GM23338 (cell line): ENCODE data around the gene NAGA. TPM values are rescaled to one million over a fixed set of nuclear protein-coding genes. Genes with fewer than 3 reads are reported as not detected.

Experiments used
- ATAC-seq: fragments of 200-7000 bp; cut with Tn5 transposase; 3 replicates; pipeline ENCODE4 v1.9.1; 2020
- DNase-seq: peaks from one replicate; pipeline ENCODE4 v3.0.0-alpha.2; 2015; ENCODE audit warnings: low spot score
- H2AFZ ChIP-seq: fragments of 200-600 bp; sonication (generic); 2 replicates; pipeline ENCODE4 v1.8.0; 2016; ENCODE audit warnings: antibody characterized with exemption, mild to moderate bottlenecking, moderate library complexity
- H3F3A ChIP-seq: fragments of 200-600 bp; sonication (generic); replicated peaks from 2 replicates; pipeline ENCODE4 v1.8.0; 2017; ENCODE audit warnings: antibody characterized with exemption, mixed run types, low read depth
- H3K27ac ChIP-seq: fragments of 200-600 bp; sonication (generic); 2 replicates; pipeline ENCODE4 v1.6.1; 2016; ENCODE audit warnings: low read depth
- H3K27me3 ChIP-seq: fragments of 200-600 bp; sonication (generic); 2 replicates; pipeline ENCODE4 v1.8.0; 2016; ENCODE audit warnings: mild to moderate bottlenecking, mixed run types, moderate library complexity; ENCODE audit not compliant: insufficient read depth
- H3K36me3 ChIP-seq: fragments of 200-600 bp; sonication (generic); 2 replicates; pipeline ENCODE4 v1.8.0; 2016; ENCODE audit warnings: mild to moderate bottlenecking; ENCODE audit not compliant: insufficient read depth
- H3K4me1 ChIP-seq: fragments of 200-600 bp; sonication (generic); 2 replicates; pipeline ENCODE4 v1.8.0; 2016; ENCODE audit warnings: mild to moderate bottlenecking, moderate library complexity; ENCODE audit not compliant: insufficient read depth
- H3K4me2 ChIP-seq: fragments of 200-600 bp; sonication (generic); 2 replicates; pipeline ENCODE4 v1.7.1; 2017; ENCODE audit warnings: mixed run types
- H3K4me3 ChIP-seq: fragments of 200-600 bp; sonication (generic); 2 replicates; pipeline ENCODE4 v1.6.1; 2016; ENCODE audit warnings: mixed run types
- H3K79me2 ChIP-seq: fragments of 200-600 bp; sonication (generic); replicated peaks from 2 replicates; pipeline ENCODE4 v1.8.0; 2017; ENCODE audit warnings: mild to moderate bottlenecking; ENCODE audit not compliant: insufficient read depth
- H3K9me2 ChIP-seq: fragments of 200-600 bp; sonication (generic); 2 replicates; pipeline ENCODE4 v1.8.0; 2017; ENCODE audit not compliant: insufficient read depth
- H4K20me1 ChIP-seq: fragments of 200-600 bp; sonication (generic); replicated peaks from 2 replicates; pipeline ENCODE4 v1.8.0; 2017; ENCODE audit warnings: mild to moderate bottlenecking; ENCODE audit not compliant: insufficient read depth
- H3K27ac Mint-ChIP-seq: 2 replicates; pipeline ENCODE4 v1.8.0; 2020; ENCODE audit warnings: inconsistent platforms, mild to moderate bottlenecking, moderate library complexity, mixed read lengths
- H3K27me3 Mint-ChIP-seq: 3 replicates; pipeline ENCODE4 v1.8.0; 2022; ENCODE audit warnings: low read depth, mild to moderate bottlenecking, moderate library complexity, mixed read lengths, inconsistent platforms; ENCODE audit not compliant: insufficient read depth, poor library complexity
- H3K36me3 Mint-ChIP-seq: 3 replicates; pipeline ENCODE4 v1.8.0; 2021; ENCODE audit warnings: low read depth, mild to moderate bottlenecking, inconsistent platforms, moderate library complexity, mixed read lengths
- H3K4me1 Mint-ChIP-seq: 3 replicates; pipeline ENCODE4 v1.8.0; 2020; ENCODE audit warnings: mild to moderate bottlenecking, inconsistent platforms, mixed read lengths
- H3K4me3 Mint-ChIP-seq: 3 replicates; pipeline ENCODE4 v1.8.0; 2021; ENCODE audit warnings: moderate library complexity, mild to moderate bottlenecking, inconsistent platforms, mixed read lengths
- H3K9me3 Mint-ChIP-seq: 3 replicates; pipeline ENCODE4 v1.8.0; 2020; ENCODE audit warnings: moderate library complexity, mild to moderate bottlenecking, inconsistent platforms, mixed read lengths
- EZH2phosphoT487 ChIP-seq: fragments of 200-600 bp; sonication (generic); IDR thresholded peaks from one replicate; pipeline ENCODE4 v1.8.1; 2018; ENCODE audit warnings: antibody characterized with exemption; ENCODE audit not compliant: unreplicated experiment
- POLR2AphosphoS5 ChIP-seq: IDR thresholded peaks from 2 replicates; pipeline ENCODE4 v1.6.1; 2016; ENCODE audit warnings: antibody characterized with exemption, low read depth
- long read RNA-seq: library from polyadenylated mRNA; unstranded; transcript quantifications from one replicate; pipeline ENCODE4 v2.0.0, GENCODE V29; 2020; ENCODE audit not compliant: unreplicated experiment
- polyA plus RNA-seq: library from polyadenylated mRNA; unstranded; fragments of >200 nt; fragmentation: Nextera tagmentation; extraction: Ambion mirVana; gene quantifications from 2 replicates; pipeline ENCODE4 v1.2.1, GENCODE V29; 2016
- total RNA-seq: library from RNA; depleted of rRNA; stranded (reverse); fragments of >200 nt; shearing (Covaris generic); gene quantifications from 2 replicates; pipeline ENCODE4 v1.2.3, GENCODE V29; 2014; rRNA removed
- TF ChIP-seq, protein P1 (sequence below): fragments of 250-450 bp; sonication (Bioruptor Pico); IDR thresholded peaks from 2 replicates; pipeline ENCODE4 v1.5.0; 2020; ENCODE audit warnings: mild to moderate bottlenecking, moderate library complexity

Gene NAGA
- total RNA-seq (17.8 and 21.4 TPM in 2 replicates), polyA plus RNA-seq (6.3 and 6.6 TPM in 2 replicates)
- long read RNA-seq, transcript NAGA-201 (9 exons, 3,694 nt), result major isoform, 5 of 7 reads
- long read RNA-seq, partial matches to known transcripts, result 0 of 7 reads
- long read RNA-seq, other reads (novel, unspliced or antisense), result 2 of 7 reads

- peak within 1 kb of the TSS; percentile 82 for H3K4me3 Mint-ChIP-seq
- TF ChIP-seq, protein P1, sequence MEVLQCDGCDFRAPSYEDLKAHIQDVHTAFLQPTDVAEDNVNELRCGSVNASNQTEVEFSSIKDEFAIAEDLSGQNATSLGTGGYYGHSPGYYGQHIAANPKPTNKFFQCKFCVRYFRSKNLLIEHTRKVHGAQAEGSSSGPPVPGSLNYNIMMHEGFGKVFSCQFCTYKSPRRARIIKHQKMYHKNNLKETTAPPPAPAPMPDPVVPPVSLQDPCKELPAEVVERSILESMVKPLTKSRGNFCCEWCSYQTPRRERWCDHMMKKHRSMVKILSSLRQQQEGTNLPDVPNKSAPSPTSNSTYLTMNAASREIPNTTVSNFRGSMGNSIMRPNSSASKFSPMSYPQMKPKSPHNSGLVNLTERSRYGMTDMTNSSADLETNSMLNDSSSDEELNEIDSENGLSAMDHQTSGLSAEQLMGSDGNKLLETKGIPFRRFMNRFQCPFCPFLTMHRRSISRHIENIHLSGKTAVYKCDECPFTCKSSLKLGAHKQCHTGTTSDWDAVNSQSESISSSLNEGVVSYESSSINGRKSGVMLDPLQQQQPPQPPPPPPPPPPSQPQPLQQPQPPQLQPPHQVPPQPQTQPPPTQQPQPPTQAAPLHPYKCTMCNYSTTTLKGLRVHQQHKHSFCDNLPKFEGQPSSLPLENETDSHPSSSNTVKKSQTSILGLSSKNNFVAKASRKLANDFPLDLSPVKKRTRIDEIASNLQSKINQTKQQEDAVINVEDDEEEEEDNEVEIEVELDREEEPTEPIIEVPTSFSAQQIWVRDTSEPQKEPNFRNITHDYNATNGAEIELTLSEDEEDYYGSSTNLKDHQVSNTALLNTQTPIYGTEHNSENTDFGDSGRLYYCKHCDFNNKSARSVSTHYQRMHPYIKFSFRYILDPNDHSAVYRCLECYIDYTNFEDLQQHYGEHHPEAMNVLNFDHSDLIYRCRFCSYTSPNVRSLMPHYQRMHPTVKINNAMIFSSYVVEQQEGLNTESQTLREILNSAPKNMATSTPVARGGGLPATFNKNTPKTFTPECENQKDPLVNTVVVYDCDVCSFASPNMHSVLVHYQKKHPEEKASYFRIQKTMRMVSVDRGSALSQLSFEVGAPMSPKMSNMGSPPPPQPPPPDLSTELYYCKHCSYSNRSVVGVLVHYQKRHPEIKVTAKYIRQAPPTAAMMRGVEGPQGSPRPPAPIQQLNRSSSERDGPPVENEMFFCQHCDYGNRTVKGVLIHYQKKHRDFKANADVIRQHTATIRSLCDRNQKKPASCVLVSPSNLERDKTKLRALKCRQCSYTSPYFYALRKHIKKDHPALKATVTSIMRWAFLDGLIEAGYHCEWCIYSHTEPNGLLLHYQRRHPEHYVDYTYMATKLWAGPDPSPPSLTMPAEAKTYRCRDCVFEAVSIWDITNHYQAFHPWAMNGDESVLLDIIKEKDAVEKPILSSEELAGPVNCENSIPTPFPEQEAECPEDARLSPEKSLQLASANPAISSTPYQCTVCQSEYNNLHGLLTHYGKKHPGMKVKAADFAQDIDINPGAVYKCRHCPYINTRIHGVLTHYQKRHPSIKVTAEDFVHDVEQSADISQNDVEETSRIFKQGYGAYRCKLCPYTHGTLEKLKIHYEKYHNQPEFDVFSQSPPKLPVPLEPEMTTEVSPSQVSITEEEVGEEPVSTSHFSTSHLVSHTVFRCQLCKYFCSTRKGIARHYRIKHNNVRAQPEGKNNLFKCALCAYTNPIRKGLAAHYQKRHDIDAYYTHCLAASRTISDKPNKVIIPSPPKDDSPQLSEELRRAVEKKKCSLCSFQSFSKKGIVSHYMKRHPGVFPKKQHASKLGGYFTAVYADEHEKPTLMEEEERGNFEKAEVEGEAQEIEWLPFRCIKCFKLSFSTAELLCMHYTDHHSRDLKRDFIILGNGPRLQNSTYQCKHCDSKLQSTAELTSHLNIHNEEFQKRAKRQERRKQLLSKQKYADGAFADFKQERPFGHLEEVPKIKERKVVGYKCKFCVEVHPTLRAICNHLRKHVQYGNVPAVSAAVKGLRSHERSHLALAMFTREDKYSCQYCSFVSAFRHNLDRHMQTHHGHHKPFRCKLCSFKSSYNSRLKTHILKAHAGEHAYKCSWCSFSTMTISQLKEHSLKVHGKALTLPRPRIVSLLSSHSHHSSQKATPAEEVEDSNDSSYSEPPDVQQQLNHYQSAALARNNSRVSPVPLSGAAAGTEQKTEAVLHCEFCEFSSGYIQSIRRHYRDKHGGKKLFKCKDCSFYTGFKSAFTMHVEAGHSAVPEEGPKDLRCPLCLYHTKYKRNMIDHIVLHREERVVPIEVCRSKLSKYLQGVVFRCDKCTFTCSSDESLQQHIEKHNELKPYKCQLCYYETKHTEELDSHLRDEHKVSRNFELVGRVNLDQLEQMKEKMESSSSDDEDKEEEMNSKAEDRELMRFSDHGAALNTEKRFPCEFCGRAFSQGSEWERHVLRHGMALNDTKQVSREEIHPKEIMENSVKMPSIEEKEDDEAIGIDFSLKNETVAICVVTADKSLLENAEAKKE (CRISPR knock-in tag), result no peak
- TF ChIP-seq POLR2AphosphoS5, result peak; percentile 94
- TF ChIP-seq EZH2phosphoT487, result no peak
- ATAC-seq, result peak; percentile 89
Observed at GRCh38 chr22:42070517-42071422, at the start of gene NAGA. Gene NAGA (minus strand): TSS chr22:42070812. CDS start chr22:42070297, 515 bp downstream.

More at GRCh38 chr22:42070517-42071422, at the start of gene NAGA:
- peak within 1 kb of the TSS; percentile 82 for H3K4me3 ChIP-seq
- peaks cover 25% of the 10 kb centered on the region for H3K27me3 Mint-ChIP-seq
- 0 out of 2 replicates have a peak within 1 kb of the TSS, but pooled peaks have one; percentile 63 for H3K27ac ChIP-seq
- peak within 1 kb of the TSS; percentile 91 for H3K27ac Mint-ChIP-seq
- H3K4me2 ChIP-seq, result peak within 1 kb of the TSS; percentile 96
- no peaks in the 10 kb centered on the region for H3K9me2 ChIP-seq
- peaks cover 14% of the 10 kb centered on the region for H3F3A ChIP-seq
- H3K9me3 Mint-ChIP-seq, result peaks cover under 1% of the 10 kb centered on the region; the same call in 2 of the 3 replicates
- no peaks in the 10 kb centered on the region for H3K36me3 ChIP-seq
- DNase-seq, result peak; percentile 99
- H4K20me1 ChIP-seq, result no peaks in the 10 kb centered on the region
- H3K36me3 Mint-ChIP-seq, result peaks cover 22% of the 10 kb centered on the region
- H3K27me3 ChIP-seq, result peaks cover 11% of the 10 kb centered on the region
- peaks cover 29% of the 10 kb centered on the region for H3K4me1 Mint-ChIP-seq
- H3K4me1 ChIP-seq, result peaks cover 38% of the 10 kb centered on the region
- peak within 1 kb of the TSS; percentile 95 for H2AFZ ChIP-seq
- H3K79me2 ChIP-seq, result no peaks in the 10 kb centered on the region; the same call in 1 of the 2 replicates
